Lower lobe of right lung (tissue), 2 donors: ENCODE measurements around the gene ADGRG6. TPM values are rescaled to one million over a fixed set of nuclear protein-coding genes. Genes with fewer than 3 reads are reported as not detected.
A peak's percentile ranks its signal among the peaks of the same experiment; 100 is the strongest.

ENCODE experiments used
- ATAC-seq, 2 donors: fragments of 200-7000 bp; cut with Tn5 transposase; one replicate each; pipeline ENCODE4 v1.9.1; 2020 to 2022; ENCODE audit warnings: mild to moderate bottlenecking in 2 of 2, moderate library complexity in 2 of 2
- DNase-seq: peaks from one replicate; pipeline ENCODE4 v3.0.0-alpha.2; 2020
- H3K27ac ChIP-seq: fragments of 200-600 bp; one replicate; pipeline ENCODE4 v1.8.0; 2022
- H3K27me3 ChIP-seq: fragments of 200-600 bp; one replicate; pipeline ENCODE4 v1.8.0; 2022; ENCODE audit warnings: low read depth
- H3K36me3 ChIP-seq: fragments of 200-600 bp; one replicate; pipeline ENCODE4 v1.8.0; 2022; ENCODE audit warnings: mild to moderate bottlenecking
- H3K4me1 ChIP-seq: fragments of 200-600 bp; one replicate; pipeline ENCODE4 v1.8.0; 2022
- H3K4me3 ChIP-seq: fragments of 200-600 bp; one replicate; pipeline ENCODE4 v1.8.0; 2022; ENCODE audit warnings: mild to moderate bottlenecking
- H3K9me3 ChIP-seq: fragments of 200-600 bp; one replicate; pipeline ENCODE4 v1.8.0; 2022
- intact Hi-C: fragments of 100-400 bp; cut with DNase I; formaldehyde crosslinking; loops from one replicate; pipeline ENCODE4 v1.11.0; 2022
- total RNA-seq: library from RNA; stranded (reverse); fragmentation: NEBNext Ultra II Directional; extraction: Animal tissue kit (Norgen Biotek cat#: 25700); gene quantifications from one replicate; pipeline ENCODE4 v1.2.1, GENCODE V29; 2021
- TF ChIP-seq, protein P1 (sequence below): fragments of 200-600 bp; IDR thresholded peaks from one replicate; pipeline ENCODE4 v1.8.0; 2022; ENCODE audit warnings: antibody characterized with exemption, mild to moderate bottlenecking
- donor health status: DM: no; HTN: yes; CAD: no; lungs with severe emphysema.

Gene ADGRG6
- total RNA-seq, 1 donor from 2014 or later, result 35.7 TPM

DNA sequence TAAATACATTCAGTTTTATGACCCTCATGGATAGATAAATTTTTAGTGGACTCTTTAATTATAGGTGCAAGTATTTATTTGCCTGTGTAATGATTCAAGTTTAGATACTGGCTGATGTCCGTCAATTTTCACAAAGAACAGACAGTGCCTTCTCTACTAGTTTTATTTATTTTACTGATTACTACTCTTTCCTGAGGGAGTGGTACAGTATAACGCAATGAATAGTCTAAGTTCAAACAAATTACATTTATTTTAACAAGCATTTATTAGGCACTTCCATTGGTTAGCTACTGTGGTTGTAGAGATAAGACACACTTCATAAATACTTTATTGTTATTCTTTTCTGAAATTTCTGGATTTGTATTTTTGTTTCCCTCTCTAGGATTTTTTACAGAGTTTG is 74.3 kb downstream of the ADGRG6 start:
- H3K27me3 ChIP-seq, result no peaks in the 10 kb centered on the region
- DNase-seq (no peak), ATAC-seq (no peak)
- peaks cover 39% of the 10 kb centered on the region for H3K4me1 ChIP-seq
- TF ChIP-seq, protein P1, sequence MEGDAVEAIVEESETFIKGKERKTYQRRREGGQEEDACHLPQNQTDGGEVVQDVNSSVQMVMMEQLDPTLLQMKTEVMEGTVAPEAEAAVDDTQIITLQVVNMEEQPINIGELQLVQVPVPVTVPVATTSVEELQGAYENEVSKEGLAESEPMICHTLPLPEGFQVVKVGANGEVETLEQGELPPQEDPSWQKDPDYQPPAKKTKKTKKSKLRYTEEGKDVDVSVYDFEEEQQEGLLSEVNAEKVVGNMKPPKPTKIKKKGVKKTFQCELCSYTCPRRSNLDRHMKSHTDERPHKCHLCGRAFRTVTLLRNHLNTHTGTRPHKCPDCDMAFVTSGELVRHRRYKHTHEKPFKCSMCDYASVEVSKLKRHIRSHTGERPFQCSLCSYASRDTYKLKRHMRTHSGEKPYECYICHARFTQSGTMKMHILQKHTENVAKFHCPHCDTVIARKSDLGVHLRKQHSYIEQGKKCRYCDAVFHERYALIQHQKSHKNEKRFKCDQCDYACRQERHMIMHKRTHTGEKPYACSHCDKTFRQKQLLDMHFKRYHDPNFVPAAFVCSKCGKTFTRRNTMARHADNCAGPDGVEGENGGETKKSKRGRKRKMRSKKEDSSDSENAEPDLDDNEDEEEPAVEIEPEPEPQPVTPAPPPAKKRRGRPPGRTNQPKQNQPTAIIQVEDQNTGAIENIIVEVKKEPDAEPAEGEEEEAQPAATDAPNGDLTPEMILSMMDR, result no peak
- no peaks in the 10 kb centered on the region for H3K9me3 ChIP-seq
- no peak overlapping the region for H3K27ac ChIP-seq
- no peaks in the 10 kb centered on the region for H3K36me3 ChIP-seq
- H3K4me3 ChIP-seq, result no peak overlapping the region
- intact Hi-C loops, result no loop called here

DNA sequence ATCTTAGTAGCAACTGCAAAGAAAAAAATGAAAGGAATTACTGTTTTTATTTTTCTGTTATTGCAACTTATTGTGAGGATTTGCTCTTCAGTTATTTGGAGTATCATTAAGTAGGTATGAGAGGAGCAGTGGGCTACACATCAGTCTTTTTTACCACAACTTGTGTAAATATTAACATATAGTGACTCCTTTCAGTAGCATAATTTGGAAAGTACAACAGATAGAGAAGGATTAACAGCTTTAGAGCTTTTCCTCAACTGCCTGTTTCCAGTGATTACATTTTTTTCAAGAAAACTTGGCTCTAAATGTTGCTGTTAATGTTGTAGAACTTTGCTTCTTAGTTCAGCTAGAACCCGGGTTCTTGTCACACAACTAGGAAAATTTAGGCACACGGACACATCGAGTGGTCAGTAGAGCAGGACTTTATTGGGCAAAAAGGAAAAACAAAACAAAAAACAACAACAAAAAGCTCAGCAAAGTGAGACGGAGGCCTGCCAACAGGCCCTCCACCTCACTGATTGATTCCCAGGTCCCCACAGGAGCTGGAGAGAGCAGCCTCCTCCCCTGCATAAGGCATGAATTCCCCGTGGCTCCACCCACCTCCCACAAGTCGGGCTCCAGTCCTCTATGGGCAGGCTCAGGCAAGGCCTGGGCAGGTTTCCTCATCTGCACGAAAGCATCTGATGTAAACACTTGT is 75.1 kb downstream of the ADGRG6 start:
- Histone ChIP-seq H3K9me3 (no peaks in the 10 kb centered on the region), H3K4me1 (peaks cover 39% of the 10 kb centered on the region), H3K27ac (no peak overlapping the region), H3K36me3 (no peaks in the 10 kb centered on the region), H3K4me3 (no peak overlapping the region), H3K27me3 (no peaks in the 10 kb centered on the region)
- intact Hi-C loops, result no loop called here
- DNase-seq (no peak), ATAC-seq (peak in 1 of 2 donors; percentile 34)
- TF ChIP-seq, protein P1, result no peak

DNA sequence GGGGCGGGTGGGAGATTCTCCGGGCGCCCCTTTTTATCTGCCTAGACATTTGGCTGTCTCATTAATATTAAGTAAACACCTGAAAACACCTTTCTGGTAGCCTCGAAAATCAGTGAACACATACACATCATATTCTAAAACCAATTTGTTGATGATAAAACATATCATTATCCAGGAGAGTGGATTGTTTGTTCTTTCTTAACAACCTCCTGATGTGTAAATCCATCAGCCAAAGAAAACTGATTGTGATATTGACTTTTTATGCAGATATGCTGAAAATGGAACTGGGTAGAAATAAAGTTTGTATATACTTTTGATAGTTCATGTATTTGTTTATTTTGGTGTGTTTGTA is 75.7 kb downstream of the ADGRG6 start:
- no peak for DNase-seq
- intact Hi-C loops, result no loop called here
- TF ChIP-seq, protein P1, result no peak
- Histone ChIP-seq H3K27ac (no peak overlapping the region), H3K4me1 (peaks cover 39% of the 10 kb centered on the region), H3K36me3 (no peaks in the 10 kb centered on the region), H3K27me3 (no peaks in the 10 kb centered on the region), H3K4me3 (no peak overlapping the region), H3K9me3 (no peaks in the 10 kb centered on the region)
- ATAC-seq, result no peak

DNA sequence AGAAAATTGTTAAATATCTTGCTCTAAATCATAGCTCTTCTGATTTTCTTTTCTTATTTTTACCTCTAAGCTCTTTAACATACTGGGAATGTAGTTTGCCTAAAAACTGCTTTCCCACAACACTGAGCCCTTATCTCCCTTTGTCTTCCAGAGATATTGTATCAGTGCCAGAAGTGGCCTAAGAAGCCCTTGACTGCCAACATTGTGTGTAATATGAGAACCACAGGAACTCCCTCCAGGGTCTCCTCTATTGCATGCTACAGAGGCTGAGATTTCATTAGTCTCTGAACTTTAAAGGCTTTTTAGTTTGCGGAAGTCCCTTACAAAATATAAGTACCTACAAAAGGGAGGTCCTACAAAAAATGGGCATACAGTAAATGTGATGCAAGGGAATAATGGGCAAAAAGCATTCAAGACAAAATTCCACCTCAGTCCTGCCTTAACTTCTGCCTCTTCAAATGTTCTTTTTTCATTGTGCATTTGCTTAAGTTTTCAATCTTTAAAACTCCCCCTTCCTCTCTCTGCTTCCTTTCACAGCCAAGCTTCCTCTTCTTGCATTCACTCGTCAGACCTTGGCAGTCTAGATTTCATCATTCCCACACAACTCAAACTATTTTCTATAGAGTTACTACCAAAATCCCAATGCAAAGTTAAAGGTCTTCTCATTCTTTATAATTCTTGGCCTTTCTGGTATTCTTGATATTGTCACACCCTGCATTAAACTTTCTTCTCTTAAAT is 76.5 kb downstream of the ADGRG6 start:
- no peak overlapping the region for H3K27ac ChIP-seq
- no peaks in the 10 kb centered on the region for H3K27me3 ChIP-seq
- H3K4me1 ChIP-seq, result peaks cover 39% of the 10 kb centered on the region
- intact Hi-C loops, result no loop called here
- ATAC-seq (peak; percentile 62 to 72), DNase-seq (no peak)
- TF ChIP-seq, protein P1, result no peak
- no peaks in the 10 kb centered on the region for H3K9me3 ChIP-seq
- H3K36me3 ChIP-seq, result no peaks in the 10 kb centered on the region
- no peak overlapping the region for H3K4me3 ChIP-seq

DNA sequence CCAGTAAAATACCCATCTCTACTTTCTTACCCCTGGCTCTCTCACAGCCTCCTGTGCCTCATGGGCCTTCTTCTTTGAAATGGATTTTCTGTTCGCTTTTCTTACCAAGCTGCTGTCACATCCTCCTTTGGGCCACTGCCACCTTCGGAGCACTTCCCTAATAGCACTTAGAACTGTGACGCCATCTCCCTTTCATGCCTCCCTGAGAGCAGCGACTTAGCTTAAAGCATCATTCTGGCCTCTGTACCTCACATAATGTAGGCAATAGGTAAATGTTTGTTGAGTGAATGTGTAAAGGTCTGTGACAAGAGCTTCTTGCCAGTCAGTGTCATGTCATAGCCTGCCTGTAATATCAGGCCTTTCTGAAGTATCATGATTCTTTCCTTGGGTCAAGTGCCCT is 78.8 kb downstream of the ADGRG6 start:
- H3K9me3 ChIP-seq, result no peaks in the 10 kb centered on the region
- H3K4me3 ChIP-seq, result no peak overlapping the region
- intact Hi-C loops, result no loop called here
- no peaks in the 10 kb centered on the region for H3K36me3 ChIP-seq
- TF ChIP-seq, protein P1, result no peak
- DNase-seq (peak; percentile 50), ATAC-seq (no peak)
- no peaks in the 10 kb centered on the region for H3K27me3 ChIP-seq
- H3K27ac ChIP-seq, result no peak overlapping the region
- peaks cover 34% of the 10 kb centered on the region for H3K4me1 ChIP-seq
